Measurements from ENCODE around the gene UQCR10. TPM values are rescaled to one million over a fixed set of nuclear protein-coding genes. Genes with fewer than 3 reads are reported as not detected.

UQCR10 gene
- total RNA-seq, 1 donor from 2014 or later, result 72.5 TPM

DNA sequence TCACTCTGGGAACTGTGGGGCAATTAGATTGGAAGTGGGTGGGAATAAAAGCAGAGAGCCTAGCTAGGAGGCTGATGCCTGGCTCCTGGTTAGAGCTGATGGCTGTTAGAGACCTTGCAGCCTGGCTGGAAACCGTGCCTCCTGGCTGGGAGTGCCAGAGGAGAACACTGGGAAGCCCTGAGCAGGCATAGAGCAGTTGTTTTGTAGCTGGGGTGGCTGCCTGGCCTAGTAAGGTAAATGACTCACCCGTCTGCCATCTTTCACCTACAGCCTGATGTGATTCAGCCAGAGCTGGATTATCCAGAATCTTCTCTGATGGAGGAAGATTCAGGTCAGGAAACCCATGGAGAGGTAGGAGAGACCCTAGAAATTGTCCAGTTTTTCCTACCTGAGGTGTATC is 6.1 kb downstream of the UQCR10 start:
- H3K4me3 ChIP-seq (ENCODE audit: low read depth, low read length), result no peak overlapping the region
- DNase-seq (ENCODE audit: low read depth), result no peak
- TF ChIP-seq, protein P1, sequence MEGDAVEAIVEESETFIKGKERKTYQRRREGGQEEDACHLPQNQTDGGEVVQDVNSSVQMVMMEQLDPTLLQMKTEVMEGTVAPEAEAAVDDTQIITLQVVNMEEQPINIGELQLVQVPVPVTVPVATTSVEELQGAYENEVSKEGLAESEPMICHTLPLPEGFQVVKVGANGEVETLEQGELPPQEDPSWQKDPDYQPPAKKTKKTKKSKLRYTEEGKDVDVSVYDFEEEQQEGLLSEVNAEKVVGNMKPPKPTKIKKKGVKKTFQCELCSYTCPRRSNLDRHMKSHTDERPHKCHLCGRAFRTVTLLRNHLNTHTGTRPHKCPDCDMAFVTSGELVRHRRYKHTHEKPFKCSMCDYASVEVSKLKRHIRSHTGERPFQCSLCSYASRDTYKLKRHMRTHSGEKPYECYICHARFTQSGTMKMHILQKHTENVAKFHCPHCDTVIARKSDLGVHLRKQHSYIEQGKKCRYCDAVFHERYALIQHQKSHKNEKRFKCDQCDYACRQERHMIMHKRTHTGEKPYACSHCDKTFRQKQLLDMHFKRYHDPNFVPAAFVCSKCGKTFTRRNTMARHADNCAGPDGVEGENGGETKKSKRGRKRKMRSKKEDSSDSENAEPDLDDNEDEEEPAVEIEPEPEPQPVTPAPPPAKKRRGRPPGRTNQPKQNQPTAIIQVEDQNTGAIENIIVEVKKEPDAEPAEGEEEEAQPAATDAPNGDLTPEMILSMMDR (conservative IDR thresholded peaks at IDR 0.05; ENCODE audit: low read depth, low read length), result no peak

GRCh38 chr22:29780220-29780619 is 13.1 kb downstream of the UQCR10 start:
- TF ChIP-seq, protein P1 (conservative IDR thresholded peaks at IDR 0.05; ENCODE audit: low read depth, low read length), result no peak
- no peak for DNase-seq (ENCODE audit: low read depth)
- no peak overlapping the region for H3K4me3 ChIP-seq (ENCODE audit: low read depth, low read length)

DNA sequence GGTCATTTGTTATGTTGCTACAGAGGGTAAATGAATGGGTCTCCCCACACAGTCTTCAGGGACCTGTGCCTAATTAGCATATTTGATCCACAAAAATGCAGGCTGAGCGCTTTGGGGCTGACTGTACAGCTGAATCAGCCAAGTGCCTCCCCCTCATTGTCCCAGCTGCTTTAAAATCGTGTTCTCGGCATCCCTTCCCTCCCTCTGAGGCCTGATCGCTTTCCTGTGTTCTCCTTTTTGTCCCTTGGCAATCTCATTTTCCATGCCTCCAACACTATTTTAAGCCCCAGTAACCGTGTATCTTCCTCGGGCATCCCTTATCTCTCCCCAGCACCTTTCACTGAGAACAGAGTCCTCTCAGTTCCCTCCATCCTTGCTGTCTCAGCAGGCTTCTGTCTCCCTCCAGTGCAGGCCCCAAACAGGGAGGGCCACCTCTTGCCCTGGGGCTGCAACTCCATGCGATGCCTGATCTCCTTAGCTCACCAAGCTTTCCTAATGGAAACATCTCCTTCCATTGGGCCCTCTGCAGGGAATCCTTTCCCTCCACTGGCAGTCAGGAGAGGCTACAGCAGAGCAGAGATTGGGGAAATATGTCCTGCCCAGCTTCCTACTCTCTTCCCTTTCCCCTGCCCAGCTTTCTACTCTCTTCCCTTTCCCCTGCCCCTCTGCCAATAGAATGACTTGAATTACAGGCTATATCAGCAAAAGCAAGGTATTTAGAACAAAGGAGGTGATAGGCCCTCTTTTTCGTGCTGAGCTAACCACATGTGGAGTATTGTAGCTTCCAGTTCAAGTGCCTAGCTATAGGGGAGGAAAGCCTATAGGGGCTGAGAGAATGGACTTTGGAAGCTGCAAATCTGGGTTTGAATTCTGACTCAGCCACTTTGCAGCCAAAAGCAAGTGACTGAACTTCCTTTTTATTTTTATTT is 13.8 kb downstream of the UQCR10 start:
- no peak for DNase-seq (ENCODE audit: low read depth)
- no peak overlapping the region for H3K4me3 ChIP-seq (ENCODE audit: low read depth, low read length)
- TF ChIP-seq, protein P1 (conservative IDR thresholded peaks at IDR 0.05; ENCODE audit: low read depth, low read length), result no peak

- no peak overlapping the region for H3K4me3 ChIP-seq (ENCODE audit: low read depth, low read length)
- DNase-seq (ENCODE audit: low read depth), result no peak
- TF ChIP-seq, protein P1 (conservative IDR thresholded peaks at IDR 0.05; ENCODE audit: low read depth, low read length), result no peak
These were observed 15.1 kb downstream of the UQCR10 start for GRCh38 chr22:29782061-29782845.

- no peak overlapping the region for H3K4me3 ChIP-seq (ENCODE audit: low read depth, low read length)
- TF ChIP-seq, protein P1 (conservative IDR thresholded peaks at IDR 0.05; ENCODE audit: low read depth, low read length), result no peak
- DNase-seq (ENCODE audit: low read depth), result no peak
These were observed 17.5 kb downstream of the UQCR10 start for GRCh38 chr22:29784451-29785361.

DNA sequence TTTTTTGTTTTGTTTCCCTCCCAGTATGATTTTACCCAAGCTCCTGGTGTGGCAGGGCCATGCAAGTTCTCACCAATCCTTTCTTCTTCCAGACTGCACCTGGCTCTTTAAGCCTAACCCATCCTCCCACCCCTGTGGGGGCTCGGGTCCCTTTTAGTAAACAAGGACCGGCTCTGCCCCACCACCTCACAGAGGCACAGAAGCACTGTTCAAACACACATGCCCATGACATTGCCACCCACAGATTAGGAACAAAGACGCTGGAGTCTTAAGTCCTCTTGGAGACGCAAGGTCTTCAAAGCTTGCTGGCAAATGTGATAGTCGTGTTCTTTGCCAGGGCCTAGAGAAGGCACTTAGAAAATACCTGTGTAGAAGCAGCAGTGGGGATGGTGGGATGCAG is 18.9 kb downstream of the UQCR10 start:
- H3K4me3 ChIP-seq (ENCODE audit: low read depth, low read length), result no peak overlapping the region
- DNase-seq (ENCODE audit: low read depth), result no peak
- TF ChIP-seq, protein P1 (conservative IDR thresholded peaks at IDR 0.05; ENCODE audit: low read depth, low read length), result no peak
